HG02763 (cell line): ENCODE measurements around the gene CENPN.

Experiments used
- ATAC-seq: cut with Tn5 transposase; IDR thresholded peaks from one replicate; pipeline ENCODE4 v1.9.1; 2021; ENCODE audit warnings: mild to moderate bottlenecking, moderate library complexity; ENCODE audit not compliant: unreplicated experiment

Gene CENPN

GRCh38 chr16:81026429-81026828 is 19.4 kb downstream of the CENPN start:
- no peak for ATAC-seq

GRCh38 chr16:81029930-81030604 is 23.1 kb downstream of the CENPN start:
- ATAC-seq, result no peak

- peak; percentile 92 for ATAC-seq
Measured at GRCh38 chr16:81035398-81035974, 28.5 kb downstream of the CENPN start, which contains the start of gene ATMIN. Gene ATMIN (plus strand): TSS chr16:81035842. CDS start chr16:81035871, 29 bp downstream.

GRCh38 chr16:81035975-81036750 is 29.1 kb downstream of the CENPN start:
- peak; percentile 49 for ATAC-seq

- no peak for ATAC-seq
Measured at GRCh38 chr16:81036751-81037350, 29.8 kb downstream of the CENPN start.

- ATAC-seq, result no peak
Measured at GRCh38 chr16:81040131-81040530, 33.1 kb downstream of the CENPN start.

GRCh38 chr16:81040842-81041241 is 33.8 kb downstream of the CENPN start:
- ATAC-seq, result no peak

- no peak for ATAC-seq
Measured at GRCh38 chr16:81041696-81042095, 34.7 kb downstream of the CENPN start.

- ATAC-seq, result no peak
Measured at GRCh38 chr16:81042821-81043220, 35.8 kb downstream of the CENPN start.

GRCh38 chr16:81053761-81054160 is 46.7 kb downstream of the CENPN start:
- ATAC-seq, result no peak

GRCh38 chr16:81060576-81061306 is 53.7 kb downstream of the CENPN start:
- ATAC-seq, result no peak

- no peak for ATAC-seq
Measured at GRCh38 chr16:81061307-81061640, 54.3 kb downstream of the CENPN start.

- ATAC-seq, result no peak
Measured at GRCh38 chr16:81061871-81062608, 55.0 kb downstream of the CENPN start.

- no peak for ATAC-seq
Measured at GRCh38 chr16:81066681-81067080, 59.7 kb downstream of the CENPN start.

GRCh38 chr16:81067166-81067565 is 60.2 kb downstream of the CENPN start:
- ATAC-seq, result no peak

GRCh38 chr16:81069063-81069462 is 62.0 kb downstream of the CENPN start:
- no peak for ATAC-seq

GRCh38 chr16:81070979-81071378 is 64.0 kb downstream of the CENPN start:
- ATAC-seq, result no peak

GRCh38 chr16:81071805-81072204 is 64.8 kb downstream of the CENPN start:
- ATAC-seq, result no peak

- ATAC-seq, result no peak
Measured at GRCh38 chr16:81073560-81074330, 66.7 kb downstream of the CENPN start.
